Heart right ventricle (tissue), 16 donors: Measurements from ENCODE around the gene TRIM63. TPM values are rescaled to one million over a fixed set of nuclear protein-coding genes. Genes with fewer than 3 reads are reported as not detected.
A peak's percentile ranks its signal among the peaks of the same experiment; 100 is the strongest.

Experiments used
- ATAC-seq, 8 donors: fragments of 200-7000 bp; cut with Tn5 transposase; one replicate each; pipeline ENCODE4 v1.9.1; 2020; ENCODE audit warnings: mild to moderate bottlenecking in 8 of 8, moderate library complexity in 8 of 8, moderate number of reproducible peaks in 1 of 8
- DNase-seq, 2 donors: peaks; one replicate each; pipeline ENCODE4 v3.0.0-alpha.2; 2020
- H3K27ac ChIP-seq, 10 donors: fragments of 200-600 bp; sonication (generic) in 2 of 10; one replicate each; pipeline versions ENCODE4 v1.5.0 to v1.8.0; 2020 to 2022; ENCODE audit warnings: mild to moderate bottlenecking in 3 of 10
- H3K27me3 ChIP-seq, 7 donors: fragments of 200-600 bp; one replicate each; pipeline ENCODE4 v1.8.0; 2021 to 2022; ENCODE audit warnings: mild to moderate bottlenecking in 2 of 7
- H3K36me3 ChIP-seq, 9 donors: fragments of 200-600 bp; sonication (generic) in 1 of 9; one replicate each; pipeline versions ENCODE4 v1.5.0 to v1.8.0; 2020 to 2022; ENCODE audit warnings: mild to moderate bottlenecking in 2 of 9
- H3K4me1 ChIP-seq, 9 donors: fragments of 200-600 bp; sonication (generic) in 1 of 9; one replicate each; pipeline versions ENCODE4 v1.5.0 to v1.8.0; 2020 to 2022; ENCODE audit warnings: mild to moderate bottlenecking in 4 of 9
- H3K4me3 ChIP-seq, 10 donors: fragments of 200-600 bp; sonication (generic) in 2 of 10; one replicate each; pipeline versions ENCODE4 v1.5.0 to v1.8.0; 2020 to 2022; ENCODE audit warnings: mild to moderate bottlenecking in 7 of 10, moderate library complexity in 2 of 10
- H3K9me3 ChIP-seq, 11 donors: fragments of 200-600 bp in 10 of 11; sonication (generic) in 2 of 11; one replicate each; pipeline versions ENCODE4 v1.5.0 to v1.8.0; 2013 to 2022; ENCODE audit warnings: mild to moderate bottlenecking in 2 of 11, control low read depth in 1 of 11, moderate library complexity in 1 of 11
- CTCF ChIP-seq, 9 donors: fragments of 200-600 bp; sonication (generic) in 2 of 9; IDR thresholded peaks; one replicate each; pipeline versions ENCODE4 v1.5.0 to v1.8.0; 2021 to 2022; ENCODE audit warnings: antibody characterized with exemption in 9 of 9, mild to moderate bottlenecking in 5 of 9, moderate library complexity in 1 of 9
- WGBS, 2 donors: extraction: QIAGEN DNeasy Blood & Tissue Kit; methylation state at CpG; one replicate each; pipeline ENCODE4 v1.1.7; 2013; ENCODE audit warnings: inconsistent platforms in 1 of 2; 5-methylcytosine and 5-hydroxymethylcytosine counted together
- intact Hi-C, 10 donors: fragments of 100-400 bp; cut with DNase I; formaldehyde crosslinking; loops; one replicate each; pipeline versions ENCODE4 v1.11.1 to v1.14.2; 2022
- polyA plus RNA-seq, 2 donors: library from polyadenylated mRNA; stranded (reverse); fragments of 200-250 nt; gene quantifications; one replicate each; pipeline ENCODE4 v1.2.3, GENCODE V29; 2013
- total RNA-seq, 10 donors: library from RNA; stranded (reverse); fragmentation: NEBNext Ultra II Directional in 3 of 10; extraction: Animal tissue kit (Norgen Biotek cat#: 25700) in 3 of 10; gene quantifications; one replicate each; pipeline versions ENCODE4 v1.2.1 to v1.2.4, GENCODE V29; 2021 to 2023
- donor health status: Arrhythmogenic right ventricular cardiomyopathy.
- donor health status: ischemic (EF 13 %, LVEDD 7.1; RV severe dilation, severe dysfunction).
- donor health status: healthy with polysubstance abuse.
- donor health status: DM: no; HTN: yes; CAD: no.
- donor health status: DM: no; HTN: no; CAD: no.
- donor health status: ischemic (EF 25% LVEDD 6.9; RV normal size, moderate dysfunction).
- donor health status: ischemic (EF 25% LVEDD 5.7; RV mildly dilated, moderate dysfunction).
- donor health status: healthy.
- donor health status: DM: yes; HTN: yes; CAD: no.
- donor health status: Ischemic cardiomyopathy.
- donor health status: ischemic (EF 35%, LVEDD 5.7; RV mildly dilated, moderate dysfunction).
- donor health status: nonischemic (EF 11% LVEDD 7.7; RV severe dilation, severe dysfunction).
- donor health status: DM: yes; HTN: yes; CAD: no.
- donor health status: PGD.
- donor health status: ischemic (EF 29% LVEDD 5.4; RV normal size, mild dysfunction).
- donor health status: nonischemic (EF 23%, LVEDD 6.1; RV moderate dilation, normal function).

Gene TRIM63
- total and polyA plus RNA-seq, 12 donors, result 191 to 415 (median 222) TPM

- peak overlapping the region in 7 of 10 donors; percentile 5 to 68 (median 49) for H3K27ac ChIP-seq
Observed at GRCh38 chr1:26050248-26050640, 17.2 kb downstream of the TRIM63 start.

GRCh38 chr1:26049531-26050247, 17.7 kb downstream of the TRIM63 start:
- no peak overlapping the region for H3K4me3 ChIP-seq
- H3K27me3 ChIP-seq, result peaks cover 0 to 77% (median 41%) of the 10 kb centered on the region in 7 donors
- H3K27ac ChIP-seq, result peak overlapping the region in 9 of 10 donors; percentile 5 to 68 (median 49)
- ATAC-seq, result peak in 6 of 8 donors; percentile 40 to 75 (median 54)
- peaks cover 0 to 51% (median 18%) of the 10 kb centered on the region in 9 donors for H3K4me1 ChIP-seq
- WGBS, 2 donors, result 56 to 63% methylated on average over 10 of the region's 10 CpGs
- H3K36me3 ChIP-seq, result peaks cover 0 to 38% (median 19%) of the 10 kb centered on the region in 9 donors
- H3K9me3 ChIP-seq, result no peaks in the 10 kb centered on the region
- no peak for DNase-seq
- intact Hi-C loops, result loop anchor here in 1 of 10 donors (5.0 kb wide), 1 partner anchor 1412 kb away; no protein-coding TSS in a partner anchor
- no peak for TF ChIP-seq CTCF (IDR thresholded peaks at IDR 0.05)

More at GRCh38 chr1:26050248-26050640, 17.2 kb downstream of the TRIM63 start:
- Histone ChIP-seq H3K27me3 (peaks cover 0 to 74% (median 35%) of the 10 kb centered on the region in 7 donors), H3K36me3 (peaks cover 0 to 42% (median 19%) of the 10 kb centered on the region in 9 donors), H3K4me1 (peaks cover 0 to 52% (median 14%) of the 10 kb centered on the region in 9 donors), H3K4me3 (no peak overlapping the region), H3K9me3 (no peaks in the 10 kb centered on the region)
- no peak for TF ChIP-seq CTCF (IDR thresholded peaks at IDR 0.05)
- ATAC-seq (no peak), DNase-seq (no peak)
- WGBS, 2 donors, result 69 to 84% methylated on average over 6 of the region's 6 CpGs
- intact Hi-C loops, result loop anchor here in 1 of 10 donors (5.0 kb wide), 1 partner anchor 1413 kb away; no protein-coding TSS in a partner anchor

GRCh38 chr1:26047278-26047874, 20.1 kb downstream of the TRIM63 start:
- Histone ChIP-seq H3K9me3 (no peaks in the 10 kb centered on the region), H3K36me3 (peaks cover 0 to 14% (median 2%) of the 10 kb centered on the region in 9 donors), H3K27me3 (peaks cover 0 to 74% (median 56%) of the 10 kb centered on the region in 7 donors), H3K4me1 (peaks cover 0 to 54% (median 16%) of the 10 kb centered on the region in 9 donors), H3K4me3 (no peak overlapping the region), H3K27ac (no peak overlapping the region)
- ATAC-seq (no peak), DNase-seq (no peak)
- WGBS, 2 donors, result 74 to 84% methylated on average over 7 of the region's 7 CpGs
- no peak for TF ChIP-seq CTCF (IDR thresholded peaks at IDR 0.05)
- intact Hi-C loops, result no loop called here

- intact Hi-C loops, result no loop called here
- H3K4me3 ChIP-seq, result peak overlapping the region; percentile 21 to 48 (median 34)
- DNase-seq, result no peak
- H3K27ac ChIP-seq, result peak overlapping the region in 3 of 10 donors; percentile 6 to 58 (median 35)
- TF ChIP-seq CTCF (IDR thresholded peaks at IDR 0.05), result no peak
- H3K4me1 ChIP-seq, result peaks cover 0 to 55% (median 16%) of the 10 kb centered on the region in 9 donors
- peaks cover 0 to 6% (median 0%) of the 10 kb centered on the region in 9 donors for H3K36me3 ChIP-seq
- WGBS, 2 donors, result 9 to 10% methylated on average over 51 to 57 of the region's 57 CpGs
- peak in 1 of 8 donors; percentile 23 for ATAC-seq
- H3K9me3 ChIP-seq, result no peaks in the 10 kb centered on the region
- peaks cover 0 to 71% (median 60%) of the 10 kb centered on the region in 7 donors for H3K27me3 ChIP-seq
Observed at GRCh38 chr1:26046246-26047095, 21.0 kb downstream of the TRIM63 start.
